Activated naive CD4-positive, alpha-beta T cell treated with anti-CD3 and anti-CD28 coated beads for 36 hours (primary cell): ENCODE data around the gene PRODH. TPM values are rescaled to one million over a fixed set of nuclear protein-coding genes. Genes with fewer than 3 reads are reported as not detected.
"Not testable (repeated sequence)": the region's sequence is repeated elsewhere in the genome, so short reads cannot be mapped to it uniquely, and the experiment has no call there.

Source experiments
- CTCF ChIA-PET: fragments of 350-600 bp; sonication (Branson Sonifier 250); formaldehyde crosslinking; loops from one replicate; lab custom pipeline; 2021; ENCODE audit warnings: antibody characterized with exemption; lab: Charles Lee
- DNase-seq: peaks from one replicate; pipeline ENCODE4 v3.0.0-alpha.2; 2020
- H3K27ac Mint-ChIP-seq: one replicate; pipeline ENCODE4 v1.8.0; 2021; ENCODE audit warnings: mild to moderate bottlenecking, mixed read lengths
- H3K27me3 Mint-ChIP-seq: one replicate; pipeline ENCODE4 v1.8.0; 2021; ENCODE audit warnings: low read depth, mixed read lengths
- H3K36me3 Mint-ChIP-seq: one replicate; pipeline ENCODE4 v1.8.0; 2021; ENCODE audit warnings: low read depth, mixed read lengths
- H3K4me1 Mint-ChIP-seq: one replicate; pipeline ENCODE4 v1.8.0; 2021; ENCODE audit warnings: low read depth, mixed read lengths
- H3K4me3 Mint-ChIP-seq: one replicate; pipeline ENCODE4 v1.8.0; 2021; ENCODE audit warnings: mild to moderate bottlenecking, moderate library complexity, mixed read lengths
- H3K9me3 Mint-ChIP-seq: one replicate; pipeline ENCODE4 v1.8.0; 2021; ENCODE audit warnings: mixed read lengths
- intact Hi-C: fragments of 100-400 bp; cut with micrococcal nuclease; formaldehyde crosslinking; loops from one replicate; pipeline ENCODE4 v1.15.1; 2023
- total RNA-seq, 2 experiments: library from RNA; stranded (reverse); gene quantifications; one replicate each; pipeline ENCODE4 v1.2.3, GENCODE V29; 2021

Gene PRODH
- total RNA-seq, 2 experiments from 2014 or later = 0.12 to 0.30 TPM

DNA sequence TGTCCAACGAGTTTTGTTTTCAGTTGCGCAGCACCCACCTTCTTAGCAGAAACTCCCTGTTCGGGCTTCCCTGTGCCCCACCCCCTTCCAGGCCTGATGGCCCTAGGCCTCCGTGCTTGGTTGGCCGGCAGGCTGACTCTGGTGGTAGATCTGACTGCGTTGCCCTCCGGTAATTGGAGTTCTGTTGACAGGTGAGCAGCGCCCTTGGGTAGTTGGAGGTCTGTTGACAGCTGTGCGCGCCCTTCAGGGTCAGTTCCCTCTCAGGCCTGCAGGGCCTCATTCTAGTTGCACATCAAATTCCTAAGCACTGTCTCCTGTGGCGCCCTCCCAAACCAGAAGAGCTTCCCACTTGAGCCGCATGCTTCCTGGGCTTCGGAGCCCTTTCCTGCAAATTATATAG is 29.2 kb downstream of the PRODH start:
- no peak for DNase-seq
- no peak overlapping the region for H3K4me3 Mint-ChIP-seq
- CTCF ChIA-PET = interaction anchor here (0.9 kb wide), 1 partner anchor 10 kb away, joined by 7 read pairs; no protein-coding TSS in a partner anchor
- H3K36me3 Mint-ChIP-seq = no peaks in the 10 kb centered on the region
- H3K27me3 Mint-ChIP-seq = no peaks in the 10 kb centered on the region
- no peaks in the 10 kb centered on the region for H3K9me3 Mint-ChIP-seq
- H3K4me1 Mint-ChIP-seq = no peaks in the 10 kb centered on the region
- intact Hi-C loops = no loop called here
- no peak overlapping the region for H3K27ac Mint-ChIP-seq

DNA sequence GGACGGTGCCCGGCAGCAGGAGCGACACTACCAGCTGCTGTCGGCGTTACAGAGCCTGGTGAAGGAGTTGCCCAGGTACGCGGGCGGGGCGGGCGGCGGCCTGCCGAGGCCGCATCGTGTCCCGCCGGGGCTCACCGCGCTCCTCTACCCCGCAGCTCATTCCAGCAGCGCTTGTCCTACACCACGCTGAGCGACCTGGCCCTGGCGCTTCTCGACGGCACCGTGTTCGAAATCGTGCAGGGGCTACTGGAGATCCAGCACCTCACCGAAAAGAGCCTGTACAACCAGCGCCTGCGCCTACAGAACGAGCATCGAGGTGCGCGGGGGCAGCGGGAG is 29.7 kb downstream of the PRODH start:
- H3K27ac Mint-ChIP-seq, intact Hi-C loops, H3K36me3 Mint-ChIP-seq, H3K9me3 Mint-ChIP-seq, H3K27me3 Mint-ChIP-seq, H3K4me1 Mint-ChIP-seq, H3K4me3 Mint-ChIP-seq, DNase-seq: not testable (repeated sequence)
- CTCF ChIA-PET = interaction anchor here (0.9 kb wide), 1 partner anchor 10 kb away, joined by 7 read pairs; no protein-coding TSS in a partner anchor

DNA sequence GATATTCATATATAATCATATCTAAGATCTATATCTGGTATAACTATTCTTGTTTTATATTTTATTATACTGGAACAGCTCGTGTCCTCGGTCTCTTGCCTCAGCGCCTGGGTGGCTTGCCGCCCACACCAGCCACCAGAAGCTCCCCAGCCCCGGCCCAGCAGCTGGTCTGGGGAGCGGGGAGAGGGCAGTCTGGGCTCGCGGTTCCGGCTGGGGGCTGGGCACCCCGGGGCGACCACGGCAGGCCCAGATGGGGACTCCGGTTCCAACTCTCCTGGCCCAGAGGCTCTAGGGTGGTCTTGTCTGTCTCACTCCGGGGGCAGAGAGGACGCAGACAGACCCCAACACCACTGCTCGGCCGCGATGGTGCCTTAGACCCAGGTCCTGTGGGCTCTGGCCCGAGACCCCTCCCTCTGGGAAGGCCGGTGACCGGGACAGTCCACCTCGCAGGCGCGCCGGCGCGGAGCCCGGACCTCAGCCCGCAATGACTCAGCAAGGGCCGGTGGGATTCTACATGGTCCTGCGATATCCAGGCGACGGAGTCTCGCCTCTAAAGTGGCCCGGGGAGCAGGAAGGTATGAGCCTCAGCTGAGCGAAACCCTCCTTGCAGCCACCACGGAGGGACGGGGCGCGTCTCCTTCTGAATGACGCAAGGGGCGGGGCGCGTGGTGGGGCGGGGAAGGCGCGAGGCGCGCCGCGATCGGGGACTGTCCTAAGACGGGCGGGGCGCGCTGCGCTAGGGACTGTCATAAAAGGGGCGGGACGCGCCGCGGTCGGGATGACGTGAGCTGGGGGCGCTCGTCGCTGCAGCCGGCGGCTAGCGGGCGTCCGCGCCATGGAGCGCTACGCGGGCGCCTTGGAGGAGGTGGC is 30.3 kb downstream of the PRODH start, which contains the start of gene DGCR6:
Gene DGCR6 (plus strand): TSS at position 781 of the 870 bp plus-strand sequence. CDS start 55 bp downstream, at position 836.
- Mint-ChIP-seq H3K27me3 (no peaks in the 10 kb centered on the region), H3K4me1 (no peaks in the 10 kb centered on the region), H3K4me3 (no peak within 1 kb of the TSS), H3K9me3 (no peaks in the 10 kb centered on the region), H3K36me3 (no peaks in the 10 kb centered on the region), H3K27ac (no peak within 1 kb of the TSS)
- CTCF ChIA-PET = no interaction called here
- intact Hi-C loops = no loop called here
- DNase-seq = no peak

DNA sequence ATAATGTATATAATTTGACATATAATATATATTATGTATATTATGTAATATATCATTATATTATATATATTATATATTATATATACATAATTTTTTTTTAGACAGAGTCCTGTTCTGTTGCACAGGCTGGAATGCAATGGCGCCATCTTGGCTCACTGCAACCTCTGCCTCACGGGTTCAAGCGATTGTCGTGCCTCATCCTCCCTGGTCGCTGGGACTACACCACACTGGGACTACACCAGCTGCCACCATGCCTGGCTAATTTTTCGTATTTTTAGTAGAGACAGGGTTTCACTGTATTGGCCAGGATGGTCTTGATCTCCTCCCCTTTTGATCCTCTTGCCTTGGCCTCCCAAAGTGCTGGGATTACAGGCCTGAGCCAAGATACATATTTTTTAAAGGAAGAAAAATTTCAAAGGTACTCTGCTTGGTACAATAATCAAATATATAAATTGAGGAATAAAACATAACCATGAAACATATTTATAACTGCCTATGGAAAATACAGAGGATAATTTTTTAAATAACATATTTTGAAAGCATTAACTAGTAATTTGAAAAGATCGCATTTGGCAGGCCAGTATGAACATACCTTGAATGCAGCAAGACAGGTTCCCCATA is 39.9 kb downstream of the PRODH start:
- CTCF ChIA-PET, H3K4me3 Mint-ChIP-seq, H3K27me3 Mint-ChIP-seq, intact Hi-C loops, H3K27ac Mint-ChIP-seq, H3K36me3 Mint-ChIP-seq, H3K9me3 Mint-ChIP-seq, H3K4me1 Mint-ChIP-seq: not testable (repeated sequence)
- peak; percentile 48 for DNase-seq

DNA sequence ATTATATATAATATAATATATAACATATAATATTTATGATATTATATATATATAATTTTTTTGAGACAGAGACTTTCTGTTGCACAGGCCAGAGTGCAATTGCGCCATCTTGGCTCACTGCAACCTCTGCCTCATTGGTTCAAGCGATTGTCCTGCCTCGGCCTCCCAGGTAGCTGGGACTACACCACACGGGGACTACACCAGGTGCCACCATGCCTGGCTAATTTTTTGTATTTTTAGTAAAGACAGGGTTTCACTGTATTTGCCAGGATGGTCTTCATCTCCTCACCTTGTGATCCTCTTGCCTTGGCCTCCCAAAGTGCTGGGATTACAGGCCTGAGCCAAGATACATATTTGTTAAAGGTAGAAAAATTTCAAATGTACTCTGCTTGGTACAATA is 42.3 kb downstream of the PRODH start:
- H3K4me3 Mint-ChIP-seq, intact Hi-C loops, H3K9me3 Mint-ChIP-seq, H3K4me1 Mint-ChIP-seq, H3K27me3 Mint-ChIP-seq, CTCF ChIA-PET, H3K36me3 Mint-ChIP-seq, DNase-seq, H3K27ac Mint-ChIP-seq: not testable (repeated sequence)

DNA sequence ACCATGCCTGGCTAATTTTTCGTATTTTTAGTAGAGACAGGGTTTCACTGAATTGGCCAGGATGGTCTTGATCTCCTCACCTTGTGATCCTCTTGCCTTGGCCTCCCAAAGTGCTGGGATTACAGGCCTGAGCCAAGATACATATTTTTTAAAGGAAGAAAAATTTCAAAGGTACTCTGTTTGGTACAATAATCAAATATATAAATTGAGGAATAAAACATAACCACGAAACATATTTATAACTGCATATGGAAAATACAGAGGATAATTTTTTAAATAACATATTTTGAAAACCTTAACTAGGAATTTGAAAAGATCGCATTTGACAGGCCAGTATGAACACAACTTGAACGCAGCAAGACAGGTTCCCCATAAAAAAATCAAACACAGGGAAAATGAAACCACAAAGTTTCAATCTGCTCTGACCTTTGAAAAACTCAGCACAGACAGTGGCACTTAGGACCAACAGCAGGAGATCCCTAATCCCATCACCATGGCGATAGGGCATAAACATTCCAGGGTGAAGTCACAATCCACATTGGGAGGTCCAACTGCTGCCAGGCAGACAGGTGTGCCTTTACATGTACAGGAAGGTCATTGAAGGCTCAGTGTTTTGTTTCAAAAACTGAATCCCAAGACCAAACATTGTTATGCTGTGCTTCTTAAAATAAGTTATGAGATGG is 45.4 kb downstream of the PRODH start:
- H3K4me1 Mint-ChIP-seq, H3K36me3 Mint-ChIP-seq, DNase-seq, CTCF ChIA-PET, H3K27ac Mint-ChIP-seq, H3K4me3 Mint-ChIP-seq, intact Hi-C loops, H3K27me3 Mint-ChIP-seq, H3K9me3 Mint-ChIP-seq: not testable (repeated sequence)

DNA sequence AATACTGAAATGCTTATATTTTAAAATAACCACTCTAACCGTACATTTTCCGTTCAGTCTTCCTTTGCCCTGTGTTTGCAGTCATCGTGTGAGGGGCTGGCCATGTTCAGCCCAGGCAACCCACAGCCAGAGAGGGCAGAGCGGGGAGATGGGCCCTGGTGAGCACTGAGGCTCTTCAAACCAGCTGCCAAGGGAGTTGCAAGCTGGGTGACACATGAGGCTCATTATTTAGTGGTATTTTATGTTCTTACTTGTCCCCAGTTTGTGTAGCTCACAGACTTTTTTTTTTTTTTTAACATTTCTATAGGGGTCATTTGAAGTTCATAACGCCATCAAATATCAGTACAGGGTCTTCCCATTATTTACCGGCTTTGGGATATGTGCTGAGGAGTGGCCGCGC is 48.0 kb downstream of the PRODH start:
- DNase-seq = no peak
- no peaks in the 10 kb centered on the region for H3K36me3 Mint-ChIP-seq
- no peak overlapping the region for H3K4me3 Mint-ChIP-seq
- H3K27ac Mint-ChIP-seq = no peak overlapping the region
- H3K4me1 Mint-ChIP-seq = no peaks in the 10 kb centered on the region
- intact Hi-C loops = no loop called here
- CTCF ChIA-PET = no interaction called here
- peaks cover 1% of the 10 kb centered on the region for H3K9me3 Mint-ChIP-seq
- H3K27me3 Mint-ChIP-seq = no peaks in the 10 kb centered on the region

DNA sequence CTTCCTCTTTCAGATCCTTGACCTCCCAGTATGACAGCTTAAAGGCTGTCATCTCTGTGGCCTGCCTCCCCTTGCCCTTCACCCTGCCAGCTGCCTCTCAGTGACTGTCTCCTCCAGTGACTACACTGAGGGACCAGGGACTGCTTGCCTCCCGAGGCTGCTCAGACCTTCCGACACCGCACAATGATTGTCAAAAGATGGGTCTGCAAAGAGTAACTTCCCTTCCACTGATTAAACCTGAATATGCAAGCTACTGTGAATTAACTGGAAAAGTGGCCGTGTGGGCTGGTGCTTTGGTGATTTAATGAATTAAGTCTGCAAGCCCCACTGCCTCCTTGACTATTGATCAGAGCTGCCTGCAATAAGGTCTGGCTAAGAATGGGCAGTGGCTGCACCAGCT is 51.6 kb downstream of the PRODH start:
- CTCF ChIA-PET, H3K27ac Mint-ChIP-seq, H3K4me3 Mint-ChIP-seq, intact Hi-C loops, H3K4me1 Mint-ChIP-seq, H3K27me3 Mint-ChIP-seq, DNase-seq, H3K9me3 Mint-ChIP-seq, H3K36me3 Mint-ChIP-seq: not testable (repeated sequence)

DNA sequence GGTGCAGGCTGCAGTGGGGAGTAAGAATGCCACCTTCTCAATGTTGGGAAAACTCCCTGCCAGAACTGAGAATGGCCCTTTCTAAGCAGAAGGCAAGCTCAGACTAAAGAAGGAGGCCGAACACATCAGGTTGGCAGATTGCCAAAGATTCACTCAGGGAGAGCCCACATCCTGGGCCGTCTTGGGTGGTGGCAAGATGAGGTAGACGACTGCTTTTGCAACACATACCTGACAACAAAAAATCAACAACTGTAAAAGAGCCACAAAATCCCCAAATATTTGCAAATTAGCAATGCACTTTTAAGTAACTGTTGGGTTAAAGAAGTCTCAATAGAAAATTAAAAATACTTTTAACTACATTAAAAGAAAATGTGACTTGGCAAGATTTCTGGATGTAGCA is 54.8 kb downstream of the PRODH start:
- H3K9me3 Mint-ChIP-seq, H3K27ac Mint-ChIP-seq, H3K27me3 Mint-ChIP-seq, CTCF ChIA-PET, H3K36me3 Mint-ChIP-seq, H3K4me3 Mint-ChIP-seq, intact Hi-C loops, H3K4me1 Mint-ChIP-seq: not testable (repeated sequence)
- DNase-seq = peak; percentile 71

Other genes starting within 250 kb of the PRODH start
- 1 to 10 TPM; 1.2 to 1.3 TPM for gene DGCR6, start 30.0 kb downstream of the PRODH start, total RNA-seq
- gene DGCR2, start 186.1 kb upstream of the PRODH start, total RNA-seq = 10 to 100 TPM; 15.4 to 16.4 TPM
- gene TSSK2, start 195.0 kb upstream of the PRODH start, total RNA-seq = not detected
- gene ESS2, start 208.4 kb upstream of the PRODH start, total RNA-seq = 10 to 100 TPM in 1 of 2 experiments, 1 to 10 TPM in 1; 9.9 to 11.0 TPM
- gene GSC2, start 214.0 kb upstream of the PRODH start, total RNA-seq = not detected
- 10 to 100 TPM; 54.0 to 58.4 TPM for gene SLC25A1, start 242.4 kb upstream of the PRODH start, total RNA-seq